GM19324 (cell line): ENCODE results near the gene POP4.

Experiments
- ATAC-seq: cut with Tn5 transposase; IDR thresholded peaks from one replicate; pipeline ENCODE4 v1.9.1; 2021; ENCODE audit warnings: mild to moderate bottlenecking, moderate library complexity; ENCODE audit not compliant: unreplicated experiment, low FRiP score

POP4 gene

DNA sequence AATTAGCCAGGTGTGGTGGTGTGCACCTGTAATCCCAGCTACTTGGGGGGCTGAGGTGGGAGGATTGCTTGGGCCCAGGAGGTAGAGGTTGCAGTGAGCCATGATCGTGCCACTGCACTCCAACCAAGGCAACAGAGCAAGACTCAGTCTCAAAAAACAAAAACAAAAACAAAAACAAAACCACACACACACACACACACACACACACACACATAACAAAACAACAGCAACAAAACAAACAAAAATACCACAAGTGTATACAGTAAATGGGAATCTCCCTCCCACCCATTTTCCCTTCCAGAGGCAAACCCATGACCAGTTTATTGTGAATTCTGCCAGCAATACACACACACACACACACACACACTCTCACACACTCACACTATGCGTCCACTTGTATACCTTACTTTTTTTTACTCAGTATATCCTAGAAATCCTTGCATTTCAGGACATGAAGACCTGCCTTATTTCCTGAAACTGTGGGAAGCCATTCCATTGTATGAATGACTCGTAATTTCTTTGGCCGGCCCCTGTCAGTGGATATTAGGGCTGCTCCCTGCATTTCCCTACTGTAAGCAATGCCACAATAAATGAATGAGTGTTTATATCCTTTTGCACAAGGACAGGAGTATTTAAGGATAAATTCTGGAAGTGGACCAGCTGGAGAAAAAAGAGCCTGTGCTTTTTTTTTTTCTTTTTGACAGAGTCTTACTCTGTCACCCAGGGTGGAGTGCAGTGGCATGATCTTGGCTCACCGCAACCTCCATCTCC, 52.3 kb downstream of the POP4 start:
- no peak for ATAC-seq

DNA sequence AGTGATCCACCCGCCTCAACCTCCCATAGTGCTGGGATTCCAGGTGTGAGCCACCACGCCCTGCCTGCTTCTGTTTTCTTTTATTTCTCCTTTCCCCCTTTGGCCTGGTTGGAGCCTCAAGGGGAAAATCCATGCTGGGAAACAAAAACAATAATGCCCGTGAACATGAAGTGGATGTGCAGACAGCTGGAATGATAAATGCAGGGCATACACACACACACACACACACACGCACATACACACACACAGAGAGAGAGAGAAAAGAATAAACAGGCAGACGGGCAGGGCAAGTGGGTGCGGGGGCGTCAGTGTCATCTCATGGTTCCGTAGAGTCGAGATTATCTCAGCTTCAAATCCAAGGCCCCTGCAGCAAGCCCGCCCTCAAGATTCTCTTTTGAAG, 54.8 kb downstream of the POP4 start:
- no peak for ATAC-seq

- no peak for ATAC-seq
These were observed 56.2 kb downstream of the POP4 start for GRCh38 chr19:29662278-29662603.

- ATAC-seq = no peak
These were observed 56.7 kb downstream of the POP4 start for GRCh38 chr19:29662604-29663404.

GRCh38 chr19:29663861-29664752, 58.0 kb downstream of the POP4 start:
- ATAC-seq = no peak

GRCh38 chr19:29664753-29665214, 58.7 kb downstream of the POP4 start:
- no peak for ATAC-seq

DNA sequence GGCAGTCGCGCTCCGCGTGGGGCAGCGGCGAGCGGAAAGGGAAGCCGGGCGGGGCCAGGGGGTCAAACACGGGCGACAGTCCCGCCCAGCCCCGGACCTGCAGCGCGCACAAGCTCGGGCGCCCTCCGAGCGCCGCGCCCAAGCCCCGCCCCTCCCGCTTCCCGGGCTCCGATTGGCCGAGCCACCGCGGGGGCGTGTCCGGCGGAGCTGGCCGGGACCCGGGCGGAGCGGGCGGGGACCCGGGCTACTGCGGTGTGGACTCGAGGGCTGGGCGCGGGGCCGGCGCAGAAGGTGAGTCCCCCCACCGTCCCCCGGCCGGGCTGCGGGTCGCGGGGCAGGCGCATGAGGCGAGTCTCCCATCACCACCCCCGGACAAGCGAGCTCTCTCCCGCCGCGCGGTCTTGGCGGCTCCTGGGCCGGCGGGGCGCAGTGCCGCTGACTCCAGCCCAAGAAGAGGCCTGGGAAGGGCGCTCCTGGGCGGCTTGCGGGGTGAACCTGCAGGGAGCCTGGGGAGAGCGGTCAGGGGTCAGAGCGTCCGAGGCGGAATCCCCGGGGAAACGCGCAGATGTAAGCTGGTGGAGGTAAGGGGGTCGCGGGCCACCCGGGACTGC, 59.2 kb downstream of the POP4 start, which contains the start of gene PLEKHF1:
Gene PLEKHF1, plus strand, starts transcription at position 247 of the 611 bp plus-strand sequence. CDS start 8,379 bp downstream, outside the sequence.
- ATAC-seq = peak; percentile 94

DNA sequence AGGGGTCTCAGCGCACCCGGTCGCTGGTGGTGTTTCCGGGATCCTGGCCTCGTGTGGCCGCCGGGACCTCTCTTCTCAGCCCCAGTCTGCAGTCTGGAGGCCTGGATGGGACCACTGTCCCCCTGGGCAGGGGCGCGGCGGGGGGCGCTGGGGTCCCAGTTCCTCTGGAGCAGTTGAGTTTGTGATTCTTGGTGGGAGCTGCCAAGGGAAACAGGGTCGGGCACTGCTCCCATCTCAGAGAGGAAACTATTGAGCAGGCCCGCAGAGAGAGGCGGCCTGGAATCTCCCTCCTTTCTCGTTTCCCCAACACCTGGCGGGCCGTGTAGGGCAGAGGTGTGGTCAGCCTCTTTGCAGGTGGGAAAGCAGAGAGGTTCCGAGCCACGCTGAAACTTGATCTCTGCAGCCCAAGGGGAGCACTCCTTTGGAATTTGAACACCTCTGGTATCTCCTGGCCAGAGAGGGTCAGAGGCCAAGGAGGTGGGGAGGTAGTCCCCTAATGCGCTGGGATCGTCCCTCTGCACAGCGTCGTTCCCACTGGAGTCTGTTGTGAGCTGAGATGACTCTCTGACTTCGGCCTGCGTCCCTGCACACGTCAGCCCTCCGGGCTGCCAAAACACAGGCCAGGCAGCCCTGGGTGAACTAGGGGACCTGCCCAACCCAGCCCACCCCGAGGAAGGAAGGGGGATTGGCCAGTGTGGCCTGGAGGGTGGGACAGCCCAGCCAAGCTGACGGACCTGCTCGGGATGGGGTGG, 59.9 kb downstream of the POP4 start:
- no peak for ATAC-seq
